ENCODE results near the gene TVP23A.

GRCh38 chr16:10754941-10755340 lies 63.7 kb downstream of the TVP23A start:
- TF ChIP-seq ZNF274 (IDR thresholded peaks at IDR 0.05; ENCODE audit: low read depth, low read length), result no peak
- no peak for TF ChIP-seq SUZ12 (IDR thresholded peaks at IDR 0.05; ENCODE audit: extremely low read depth, insufficient read depth, insufficient read length)

Measured in NT2/D1 (cell line).